Measurements from ENCODE around the gene CEP350.

Gene CEP350

GRCh38 chr1:180031664-180032063 lies 77.1 kb downstream of the CEP350 start:
- no peak for TF ChIP-seq CTCF (IDR thresholded peaks at IDR 0.05; ENCODE audit: low read depth, low read length, missing control alignments)
- DNase-seq (ENCODE audit: extremely low read depth, low read depth) = no peak
- no peak overlapping the region for H3K4me3 ChIP-seq (replicated peaks; ENCODE audit: low read depth, low read length)

- no peak for DNase-seq (ENCODE audit: extremely low read depth, low read depth)
- TF ChIP-seq CTCF (IDR thresholded peaks at IDR 0.05; ENCODE audit: low read depth, low read length, missing control alignments) = no peak
- no peak overlapping the region for H3K4me3 ChIP-seq (replicated peaks; ENCODE audit: low read depth, low read length)
These were observed 78.8 kb downstream of the CEP350 start for GRCh38 chr1:180033390-180033789.

GRCh38 chr1:180040034-180040433 lies 85.4 kb downstream of the CEP350 start:
- no peak overlapping the region for H3K4me3 ChIP-seq (replicated peaks; ENCODE audit: low read depth, low read length)
- no peak for TF ChIP-seq CTCF (IDR thresholded peaks at IDR 0.05; ENCODE audit: low read depth, low read length, missing control alignments)
- peak; percentile 72 for DNase-seq (ENCODE audit: extremely low read depth, low read depth)

- DNase-seq (ENCODE audit: extremely low read depth, low read depth) = no peak
- H3K4me3 ChIP-seq (replicated peaks; ENCODE audit: low read depth, low read length) = no peak overlapping the region
- TF ChIP-seq CTCF (IDR thresholded peaks at IDR 0.05; ENCODE audit: low read depth, low read length, missing control alignments) = no peak
These were observed 87.0 kb downstream of the CEP350 start for GRCh38 chr1:180041582-180041981.

- H3K4me3 ChIP-seq (replicated peaks; ENCODE audit: low read depth, low read length) = no peak overlapping the region
- TF ChIP-seq CTCF (IDR thresholded peaks at IDR 0.05; ENCODE audit: low read depth, low read length, missing control alignments) = no peak
- DNase-seq (ENCODE audit: extremely low read depth, low read depth) = no peak
These were observed 88.5 kb downstream of the CEP350 start for GRCh38 chr1:180042988-180043622.

GRCh38 chr1:180043785-180044184 lies 89.2 kb downstream of the CEP350 start:
- TF ChIP-seq CTCF (IDR thresholded peaks at IDR 0.05; ENCODE audit: low read depth, low read length, missing control alignments) = no peak
- H3K4me3 ChIP-seq (replicated peaks; ENCODE audit: low read depth, low read length) = no peak overlapping the region
- DNase-seq (ENCODE audit: extremely low read depth, low read depth) = no peak

GRCh38 chr1:180046674-180047073 lies 92.1 kb downstream of the CEP350 start:
- DNase-seq (ENCODE audit: extremely low read depth, low read depth) = no peak
- no peak for TF ChIP-seq CTCF (IDR thresholded peaks at IDR 0.05; ENCODE audit: low read depth, low read length, missing control alignments)
- no peak overlapping the region for H3K4me3 ChIP-seq (replicated peaks; ENCODE audit: low read depth, low read length)

Measured in HFF-Myc (cell line).